Mesenteric fat pad (tissue), 1 donor: ENCODE measurements around the gene PLIN1. TPM values are rescaled to one million over a fixed set of nuclear protein-coding genes. Genes with fewer than 3 reads are reported as not detected.

Experiments used
- DNase-seq: peaks from one replicate; pipeline ENCODE4 v3.0.0-alpha.2; 2020; ENCODE audit warnings: low spot score
- total RNA-seq: library from RNA; stranded (reverse); fragmentation: NEBNext Ultra II Directional; extraction: Animal tissue kit (Norgen Biotek cat#: 25700); gene quantifications from one replicate; pipeline ENCODE4 v1.2.1, GENCODE V29; 2021
- donor health status: DM: yes; HTN: yes; CAD: no.

The PLIN1 gene
- total RNA-seq, 1 donor from 2014 or later, result 1,691 TPM

DNA sequence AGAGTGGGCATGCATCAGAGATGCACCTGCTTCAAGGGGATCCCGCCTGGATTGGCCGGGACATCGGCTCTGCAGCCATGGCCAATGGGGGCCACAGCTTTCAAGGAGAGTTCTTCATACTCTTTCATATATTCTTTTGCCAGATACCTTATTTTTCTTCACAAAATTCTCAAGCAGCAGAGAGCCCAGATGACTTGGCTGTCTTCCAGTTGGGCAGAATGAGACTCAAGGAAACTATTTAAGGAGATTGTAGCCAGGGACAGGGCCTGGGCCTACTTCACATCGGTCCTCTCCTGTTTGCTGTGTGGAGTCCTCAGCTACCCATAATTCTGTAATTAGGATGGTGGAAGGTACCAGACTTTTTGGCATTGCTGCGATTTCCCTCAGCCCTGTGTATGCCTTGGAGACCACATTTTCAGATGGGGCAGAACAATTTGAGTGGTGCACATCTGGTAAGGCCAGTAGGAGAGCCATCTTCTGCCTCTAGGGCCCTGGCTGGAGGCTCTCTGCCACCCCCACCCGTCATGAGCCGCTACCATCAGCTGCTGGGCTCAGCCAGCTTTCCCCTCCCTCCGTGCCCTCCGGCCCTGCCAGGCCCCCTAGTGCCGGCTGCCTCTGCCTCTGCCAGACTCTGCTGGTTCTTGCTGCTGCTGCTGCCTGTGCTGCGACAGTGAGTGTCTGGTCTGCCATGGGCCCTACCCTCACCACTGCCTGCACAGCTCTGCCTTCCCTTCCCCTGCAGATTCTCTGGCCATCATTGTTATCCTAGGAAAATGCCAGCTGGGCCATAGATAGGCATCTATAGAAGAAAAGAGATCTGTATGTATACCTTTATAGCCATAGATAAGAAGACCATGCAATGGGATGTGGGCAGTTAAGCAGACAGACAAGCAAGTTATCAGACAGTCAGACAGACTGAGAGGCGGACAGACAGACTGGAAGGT, 6.7 kb downstream of the PLIN1 start:
- no peak for DNase-seq

DNA sequence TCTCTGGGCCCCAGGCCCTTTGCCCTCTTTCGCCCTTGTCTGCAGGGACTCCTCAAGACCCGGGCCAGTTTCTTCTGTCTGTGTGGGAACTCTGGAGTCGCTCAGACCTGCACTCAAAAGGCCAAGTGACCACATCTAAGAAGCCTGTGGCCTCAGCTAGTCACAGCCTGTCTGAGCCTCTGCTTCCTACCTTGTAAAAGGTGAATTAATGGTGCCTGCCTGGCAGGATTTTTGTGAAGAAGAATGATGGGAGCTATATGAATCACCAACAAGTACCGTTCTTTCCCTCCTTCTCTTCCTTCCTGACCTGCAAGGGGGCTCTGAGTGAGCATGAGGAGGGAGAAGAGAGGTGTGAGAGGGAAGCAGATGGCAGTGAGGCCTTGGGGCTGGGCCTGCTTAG, 7.5 kb downstream of the PLIN1 start:
- no peak for DNase-seq

DNA sequence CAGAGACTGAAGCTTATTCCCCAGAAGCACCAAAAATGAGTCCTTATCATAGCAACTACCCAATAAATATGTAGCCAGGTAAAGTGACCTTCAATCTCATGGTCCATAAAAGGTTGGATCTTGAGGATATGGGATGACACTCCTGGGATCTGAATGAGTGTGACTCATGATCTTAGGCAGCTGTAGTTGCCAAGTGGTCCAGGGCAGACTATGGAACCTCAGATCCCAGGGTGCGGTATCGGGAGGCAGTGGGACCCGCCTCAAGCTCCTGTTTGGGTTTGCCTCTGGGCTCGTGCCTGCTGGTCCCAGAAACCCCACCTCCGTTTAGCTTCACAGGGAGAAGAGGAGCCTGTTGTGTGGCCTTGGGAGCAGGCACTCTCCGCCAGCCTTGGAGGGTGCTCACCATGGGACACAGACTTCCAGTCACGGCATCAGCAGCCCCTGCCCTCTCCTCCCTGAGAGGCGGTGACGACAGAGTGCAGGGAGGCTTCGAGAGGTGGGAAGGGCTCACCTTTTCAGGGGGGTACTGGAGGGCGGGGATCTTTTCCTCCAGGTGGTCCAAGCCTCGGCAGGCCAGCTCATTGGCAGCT, 8.1 kb downstream of the PLIN1 start:
- DNase-seq, result no peak

DNA sequence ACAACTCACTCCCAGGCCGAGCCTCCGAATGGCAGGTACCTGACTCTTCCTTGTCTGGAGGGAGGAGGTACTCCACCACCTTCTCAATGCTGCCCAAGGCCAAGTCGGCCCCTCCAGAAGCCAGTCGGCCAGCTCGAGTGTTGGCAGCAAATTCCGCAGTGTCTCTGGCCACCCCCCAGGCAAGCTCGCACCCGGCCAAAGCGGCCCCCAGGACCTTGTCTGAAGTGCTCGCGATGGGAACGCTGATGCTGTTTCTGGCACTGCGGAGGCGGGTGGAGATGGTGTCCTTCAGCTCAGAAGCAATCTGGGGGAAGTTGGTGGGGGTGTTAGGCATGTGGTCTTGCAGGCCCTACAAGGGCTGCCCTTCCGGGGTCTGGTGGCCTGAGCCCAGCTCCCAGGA, 9.2 kb downstream of the PLIN1 start:
- peak; percentile 60 for DNase-seq

DNA sequence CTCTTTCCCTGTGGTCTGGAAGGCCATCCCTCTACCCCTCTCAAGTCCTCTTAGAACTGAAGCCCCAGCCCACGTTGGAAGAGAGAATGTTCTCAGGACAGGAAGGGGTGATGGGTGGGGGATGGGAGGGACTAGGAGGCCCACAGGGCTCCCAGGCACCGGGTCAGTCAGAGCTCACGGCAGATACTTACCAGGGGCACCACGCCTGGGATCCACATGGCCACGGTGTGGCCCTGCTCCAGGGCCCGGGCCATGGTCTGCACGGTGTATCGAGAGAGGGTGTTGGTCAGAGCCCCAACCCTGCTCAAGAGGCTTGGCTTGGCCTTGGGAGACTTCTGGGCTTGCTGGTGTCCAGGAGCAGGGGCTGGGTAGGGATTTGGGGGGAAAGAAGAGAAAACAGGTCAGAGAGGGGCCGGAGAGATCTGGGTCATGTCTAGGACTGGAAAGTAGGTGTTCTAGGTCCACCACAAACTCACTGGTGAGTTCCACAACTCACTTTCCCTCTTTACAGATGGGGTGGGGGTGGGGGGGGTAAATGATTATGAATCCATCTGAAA, 9.8 kb downstream of the PLIN1 start:
- DNase-seq, result no peak

DNA sequence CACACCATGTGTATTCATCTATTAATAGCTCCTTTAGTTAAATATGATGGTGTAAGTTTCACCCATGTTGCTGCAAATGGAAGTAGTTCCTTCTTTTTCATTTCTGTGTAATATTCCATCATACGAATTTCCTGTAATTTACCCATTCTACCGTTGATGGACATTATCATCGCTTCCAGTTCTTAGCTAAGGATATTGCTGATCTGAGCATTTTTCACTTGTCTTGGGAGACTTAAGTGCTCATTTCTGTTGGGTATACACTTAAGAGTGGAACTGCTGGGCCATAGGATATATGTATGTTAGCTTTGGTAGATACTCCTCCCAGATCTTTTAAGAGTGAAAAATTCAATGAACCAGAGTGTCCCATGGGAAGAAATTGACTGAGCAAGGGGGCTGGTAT, 11.0 kb downstream of the PLIN1 start:
- DNase-seq, result no peak

DNA sequence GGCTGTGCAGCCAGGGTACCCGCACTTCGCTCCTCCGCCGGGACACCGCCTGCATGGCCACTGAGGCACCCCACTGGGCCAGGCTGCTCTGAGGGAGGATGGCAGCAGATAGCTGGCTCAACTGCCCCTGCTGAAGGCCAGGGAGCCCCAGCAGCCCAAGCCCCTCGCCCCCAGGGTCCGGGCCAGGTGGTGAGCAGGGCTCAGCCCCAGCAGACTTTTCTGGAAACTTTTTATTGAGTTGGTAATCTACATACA, 11.5 kb downstream of the PLIN1 start:
- no peak for DNase-seq

DNA sequence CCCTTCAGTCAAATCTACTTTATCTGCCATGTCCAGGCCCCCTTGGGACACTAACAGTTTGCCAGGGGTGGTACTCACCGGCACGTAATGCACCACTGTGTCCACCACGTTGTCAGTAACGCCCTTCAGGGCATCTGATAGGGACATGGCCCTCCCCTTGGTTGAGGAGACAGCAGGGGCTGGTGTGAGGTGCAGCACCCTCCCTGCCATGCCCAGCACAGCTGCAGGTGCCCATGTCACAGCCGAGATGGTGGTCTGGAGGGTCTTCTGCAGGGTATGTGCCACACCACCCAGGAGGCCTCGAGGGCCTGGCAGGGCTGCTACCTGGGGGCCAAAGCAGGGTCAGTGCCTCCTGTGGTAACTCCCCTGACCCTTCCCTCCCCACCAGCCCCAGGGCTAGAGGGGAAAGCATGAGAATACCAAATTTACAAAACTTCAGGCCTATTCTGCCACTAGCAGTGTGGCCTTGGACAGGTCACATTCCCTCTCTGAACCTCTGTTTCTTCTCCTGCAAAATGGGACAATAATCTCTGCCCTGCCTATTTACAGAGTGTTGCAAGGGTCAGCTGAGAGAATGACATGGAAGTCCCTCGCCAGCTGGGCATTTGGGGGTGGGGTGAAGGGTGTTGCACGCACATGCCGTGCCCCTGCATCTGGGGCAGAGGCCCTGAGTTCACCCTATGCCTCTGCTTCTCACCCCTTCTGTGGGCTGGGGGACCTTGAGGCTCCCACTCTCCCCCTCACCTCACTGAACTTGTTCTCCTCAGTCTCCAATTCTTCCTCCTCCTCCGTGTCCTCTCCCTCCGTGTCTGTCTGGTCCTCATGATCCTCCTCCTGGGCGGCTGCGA, 12.1 kb downstream of the PLIN1 start:
- no peak for DNase-seq

DNA sequence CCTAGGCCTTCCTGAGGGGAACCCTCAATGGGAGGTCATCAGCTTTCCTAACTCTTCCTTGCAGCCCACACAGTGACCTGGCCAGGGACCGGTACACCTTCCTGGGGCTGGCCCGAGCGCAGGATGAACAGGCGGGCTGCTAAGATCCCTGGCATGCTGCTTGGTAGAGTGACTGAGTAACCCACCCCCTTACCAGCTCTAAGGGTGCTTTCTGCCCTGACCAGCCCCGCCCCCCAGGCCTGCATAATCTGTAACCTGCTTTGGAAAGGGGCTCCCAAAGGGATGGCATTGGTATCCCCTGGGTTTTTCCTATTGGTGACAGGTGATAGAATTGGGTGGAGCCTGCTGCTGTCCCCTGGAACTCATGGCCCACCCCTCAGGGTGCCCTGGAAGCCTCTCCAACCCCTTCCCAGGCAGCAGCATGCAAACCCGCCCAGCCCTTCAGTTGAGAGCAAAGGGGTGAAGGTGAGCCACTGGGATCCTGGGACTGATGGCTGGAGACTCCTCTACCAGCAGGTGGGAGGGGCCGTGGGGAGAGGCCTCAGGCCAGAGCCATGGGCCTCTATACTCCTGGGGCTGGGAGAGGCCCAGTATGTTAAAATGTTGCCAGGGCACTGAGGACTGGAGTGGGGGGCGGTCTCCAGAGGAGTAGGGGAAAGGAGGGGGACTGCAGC, 12.8 kb downstream of the PLIN1 start:
- peak; percentile 84 for DNase-seq

DNA sequence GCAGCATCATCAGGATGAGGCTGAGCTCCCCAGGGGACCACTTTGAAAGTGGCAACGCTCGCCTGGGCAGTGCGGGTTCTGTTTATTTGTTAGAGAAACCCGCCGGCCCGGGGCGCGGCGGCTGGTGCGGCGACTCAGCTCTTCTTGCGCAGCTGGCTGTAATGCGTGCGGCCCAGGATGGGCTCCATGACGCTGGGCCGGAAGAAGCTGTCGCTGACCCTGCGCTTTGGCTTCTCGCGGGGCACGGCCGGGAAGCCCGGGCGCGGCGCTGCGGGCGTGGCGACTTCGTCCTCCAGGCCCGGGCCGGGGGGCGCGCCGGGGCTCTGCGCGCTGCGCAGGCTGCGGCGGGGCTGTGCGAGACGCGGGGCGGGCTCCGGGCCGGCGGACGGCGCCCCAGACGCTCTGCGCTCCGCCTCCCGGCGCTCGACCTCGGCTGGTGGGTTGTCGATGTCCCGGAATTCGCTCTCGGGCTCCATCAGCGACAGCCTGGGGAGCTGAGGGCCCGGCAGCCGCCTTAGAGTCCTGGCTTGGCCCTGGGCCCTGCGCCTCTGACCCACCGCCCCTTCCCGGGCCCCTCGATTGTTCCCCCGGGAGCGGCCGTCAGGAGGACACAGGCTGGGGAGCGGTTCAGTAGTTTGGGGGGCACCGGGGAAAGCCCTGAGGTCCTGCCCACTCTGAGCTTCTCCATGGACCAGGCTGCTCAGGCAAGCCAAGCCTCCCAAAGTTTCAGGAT, 13.6 kb downstream of the PLIN1 start:
- no peak for DNase-seq

DNA sequence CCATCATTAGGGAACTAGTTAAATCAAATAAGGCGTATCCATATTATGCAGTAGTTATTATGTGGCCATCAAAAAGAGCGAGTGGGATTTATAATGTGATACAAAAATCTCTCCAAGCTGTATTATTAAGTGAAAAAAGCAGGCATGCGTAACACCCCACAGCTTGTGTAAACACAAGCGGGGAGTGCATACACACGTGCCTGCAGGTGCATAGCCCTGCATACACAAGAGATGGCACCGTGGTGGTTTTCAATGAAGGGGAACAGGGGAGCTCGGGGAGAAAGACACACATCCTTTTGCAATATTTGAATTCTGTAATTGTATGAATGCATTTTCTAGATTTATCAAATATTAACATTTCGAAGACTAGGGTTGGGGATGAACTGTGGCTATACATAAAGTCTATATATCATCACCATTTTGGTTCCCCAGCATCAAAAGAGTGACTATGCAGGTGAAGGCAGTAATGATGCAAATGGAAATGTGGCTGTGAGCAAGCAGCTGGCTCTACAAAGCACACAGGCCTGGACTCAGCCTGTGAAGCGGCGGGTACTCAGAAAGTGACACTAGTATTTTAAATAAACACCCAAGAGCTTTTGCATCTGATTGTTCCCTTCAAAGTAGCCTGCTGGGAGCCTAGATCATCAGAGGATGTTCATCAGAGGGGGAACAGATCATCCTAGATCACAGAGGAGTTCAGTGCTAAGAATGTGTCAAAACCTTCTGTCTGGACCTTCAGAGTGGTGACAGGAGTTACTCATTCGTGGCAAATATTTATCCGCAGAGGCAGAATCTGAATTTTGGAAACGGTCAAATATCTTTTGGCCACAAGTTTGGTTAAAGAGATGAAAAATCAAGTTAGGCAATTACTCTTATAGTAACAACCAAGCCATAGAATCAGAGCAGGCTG, 14.5 kb downstream of the PLIN1 start:
- no peak for DNase-seq

DNA sequence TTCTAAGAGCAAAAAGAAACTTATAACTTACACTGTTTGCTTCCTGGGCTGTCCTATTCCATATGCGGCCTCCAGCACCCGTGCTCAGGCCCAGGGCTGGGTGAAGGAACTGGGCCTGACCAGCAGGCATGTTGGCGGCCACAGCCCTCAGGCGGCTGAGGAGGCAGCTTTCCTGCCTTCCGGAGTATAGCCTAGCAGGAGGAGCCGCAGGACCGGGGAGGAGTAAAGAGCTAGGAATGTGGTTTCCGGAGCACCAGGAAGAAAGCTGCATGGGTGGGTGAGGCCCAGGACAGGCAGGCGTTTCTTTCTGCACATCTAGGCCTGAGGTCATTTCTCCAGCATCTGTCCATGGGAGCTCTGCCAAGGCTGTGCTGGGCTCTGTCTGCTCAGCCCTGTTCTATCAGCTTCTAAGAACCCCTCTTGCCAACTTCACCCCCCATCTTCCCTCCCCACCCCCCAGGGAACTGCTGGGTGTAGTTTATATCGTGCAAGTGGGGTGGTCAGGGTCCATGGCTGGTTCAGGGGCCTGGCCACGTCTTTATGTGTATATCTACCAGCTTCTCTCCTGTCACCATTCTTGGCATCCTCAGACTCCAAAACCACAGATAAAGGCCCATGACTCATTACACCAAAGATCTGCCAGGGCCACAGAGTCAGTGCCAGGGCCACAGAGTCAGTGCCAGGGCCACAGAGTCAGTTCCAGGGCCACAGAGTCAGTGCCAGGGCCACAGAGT, 16.1 kb downstream of the PLIN1 start:
- peak; percentile 89 for DNase-seq

DNA sequence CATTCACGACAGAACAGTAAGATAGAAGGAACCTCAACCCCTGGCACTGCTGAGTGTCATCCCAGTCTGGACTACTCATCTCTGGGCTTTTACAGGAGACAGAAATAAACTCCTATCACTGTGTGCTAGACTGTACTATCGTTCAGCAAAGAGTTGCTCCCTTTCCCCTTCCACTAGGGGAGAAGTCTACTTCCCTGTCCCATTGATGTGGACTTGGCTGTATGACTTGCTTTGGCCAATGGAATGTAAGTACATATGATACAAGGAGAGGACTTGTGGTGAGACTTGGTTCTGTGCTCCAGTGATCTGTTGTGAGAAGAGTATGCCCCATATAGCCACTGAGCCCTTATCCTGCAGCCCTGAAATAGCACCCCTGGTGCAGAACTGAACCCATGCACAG, 18.6 kb downstream of the PLIN1 start:
- peak; percentile 47 for DNase-seq

DNA sequence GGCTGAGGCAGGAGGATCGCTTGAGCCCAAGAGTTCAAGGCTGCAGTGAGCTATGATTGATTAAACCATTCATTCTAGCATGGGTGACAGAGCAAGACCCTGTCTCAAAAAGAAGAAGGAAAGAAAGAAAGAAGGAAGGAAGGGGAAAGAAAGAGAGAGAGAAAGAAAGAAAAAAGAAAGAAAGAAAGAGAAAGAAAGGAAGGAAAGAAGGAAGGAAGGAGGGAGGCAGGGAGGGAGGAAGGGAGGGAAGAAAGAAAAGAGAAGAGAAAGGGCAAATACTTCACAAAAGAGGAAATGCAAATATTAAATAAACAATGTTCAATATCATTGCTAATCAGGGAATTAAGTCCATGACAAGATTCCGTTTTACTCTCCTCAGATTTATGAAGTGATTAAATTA, 19.9 kb downstream of the PLIN1 start:
- no peak for DNase-seq

DNA sequence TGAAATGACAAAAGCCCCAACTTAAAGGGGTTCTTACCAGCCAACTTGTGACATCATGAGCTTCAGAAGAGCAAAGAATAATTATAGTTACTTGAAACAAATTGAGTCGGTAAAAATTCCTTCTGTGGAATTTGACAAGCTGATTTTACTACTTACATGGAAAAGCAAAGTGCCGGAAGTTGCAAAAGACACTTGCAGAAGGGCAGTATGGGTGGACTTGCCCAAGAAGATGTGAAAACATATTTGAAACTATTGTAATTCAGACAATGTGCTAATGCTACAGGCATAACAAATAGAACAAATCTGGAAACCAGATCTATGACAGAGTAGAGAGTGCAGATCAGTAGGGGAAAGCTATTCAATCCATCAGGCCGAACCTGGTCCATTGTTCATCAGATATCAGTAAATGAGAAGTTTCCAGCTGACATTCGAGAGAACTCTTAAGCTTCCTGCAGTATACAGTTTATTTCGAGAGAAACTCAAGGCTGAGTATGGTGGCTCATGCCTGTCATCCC, 21.4 kb downstream of the PLIN1 start:
- no peak for DNase-seq

DNA sequence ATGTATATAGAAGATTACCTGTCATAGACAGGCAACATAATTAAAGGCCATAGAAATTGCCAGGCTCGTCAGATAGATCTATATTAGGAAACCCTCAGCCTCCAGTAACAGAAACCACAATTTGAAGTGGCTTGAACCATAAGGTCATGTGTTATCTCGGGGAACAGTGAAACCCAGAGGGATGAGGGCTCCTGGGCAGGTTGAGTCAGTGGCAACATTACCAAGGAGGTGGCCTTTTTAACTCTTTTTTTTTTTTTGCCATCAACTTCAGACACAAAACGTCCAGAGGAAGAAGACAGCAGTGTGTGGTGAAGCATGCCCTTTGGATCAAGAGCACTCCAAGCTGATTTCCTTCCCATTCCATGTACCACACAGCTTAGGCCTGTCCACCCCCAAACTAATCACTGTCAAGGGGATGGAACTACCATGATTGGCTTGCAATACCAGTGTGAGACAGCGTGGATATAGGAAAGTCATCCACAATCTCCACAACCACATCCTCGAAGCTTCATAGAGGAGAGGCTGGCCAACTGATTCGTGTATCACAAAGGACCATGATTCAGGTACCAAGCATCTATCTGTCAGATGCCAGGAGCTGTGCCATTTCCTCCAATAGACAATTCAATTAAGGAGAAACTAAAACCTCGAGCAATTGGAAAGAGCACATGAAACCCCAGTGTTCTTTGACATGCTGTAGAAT, 22.9 kb downstream of the PLIN1 start:
- DNase-seq, result peak; percentile 11

DNA sequence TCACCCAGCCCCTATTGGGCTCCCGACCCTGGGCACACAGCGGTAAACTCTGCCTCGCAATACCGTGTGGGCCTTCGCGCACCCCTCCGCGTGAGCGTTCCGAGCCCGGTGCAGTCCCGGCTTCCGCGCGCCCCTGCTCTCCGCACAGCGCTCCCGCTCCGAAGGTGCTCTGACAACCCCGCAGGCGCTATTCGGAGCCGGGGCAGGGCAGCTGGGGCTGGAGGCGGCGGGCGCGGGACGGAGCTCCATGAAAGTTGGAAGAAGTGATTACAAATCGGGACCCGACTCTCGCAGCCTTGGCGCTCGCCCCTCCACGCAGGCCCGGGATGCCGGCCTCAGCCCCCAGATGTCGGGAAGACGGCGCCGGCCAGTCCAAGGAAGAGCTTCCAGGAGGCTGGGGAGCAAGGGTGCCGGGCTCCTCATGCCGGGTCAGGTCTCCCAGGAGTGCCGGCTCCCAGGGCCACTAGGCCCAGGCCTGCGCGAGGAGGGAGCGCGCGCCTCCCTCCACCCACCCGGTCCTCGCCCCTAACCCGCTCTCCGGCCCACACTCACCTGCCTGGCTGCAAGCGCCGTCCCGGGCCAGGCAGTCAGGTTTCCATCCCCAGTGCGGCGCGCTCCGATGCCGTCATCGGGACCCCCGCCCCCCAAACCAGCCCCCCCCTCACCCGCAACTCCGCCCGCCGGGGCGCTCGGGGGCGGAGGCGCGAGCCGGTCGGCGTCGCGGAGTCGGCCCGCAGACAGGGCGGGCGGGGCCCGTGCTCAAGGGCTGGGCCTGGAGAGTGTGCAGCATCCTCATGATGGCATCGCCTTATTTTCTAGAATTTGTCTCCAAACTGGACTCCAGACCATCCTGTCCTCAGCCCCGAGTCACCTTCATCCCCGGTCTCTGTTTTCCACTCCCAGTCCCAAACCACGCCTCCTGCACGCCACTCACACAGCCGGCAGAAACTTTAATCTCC, 24.0 kb downstream of the PLIN1 start, which contains the start of gene KIF7:
KIF7 (minus strand) TSS at position 621 of the 959 bp plus-strand sequence. CDS start 2,537 bp downstream, outside the sequence.
- peak; percentile 89 for DNase-seq
